Kidney (tissue), 14 donors: ENCODE results near the gene CTNNAL1. TPM values are rescaled to one million over a fixed set of nuclear protein-coding genes. Genes with fewer than 3 reads are reported as not detected.

Experiments
- DNase-seq, 5 donors: peaks; one replicate each; pipeline ENCODE4 v3.0.0-alpha.2; 2013 to 2020
- FAIRE-seq: peaks from 2 replicates; lab custom pipeline; 2012; peaks lifted over from hg19 to GRCh38; lab: Jason Lieb, UNC
- H3K27ac ChIP-seq, 2 donors: one replicate each; pipeline ENCODE4 v1.7.0; 2013; ENCODE audit warnings: low read depth in 2 of 2, low read length in 2 of 2, inconsistent platforms in 1 of 2
- H3K27me3 ChIP-seq: one replicate; pipeline ENCODE4 v1.7.1; 2013; ENCODE audit warnings: low read length, inconsistent platforms; ENCODE audit not compliant: control insufficient read depth, insufficient read depth
- H3K36me3 ChIP-seq, 3 donors: one replicate each; pipeline versions ENCODE4 v1.7.0 to v1.7.1; 2013; ENCODE audit warnings: low read length in 3 of 3, control low read depth in 1 of 3, inconsistent platforms in 1 of 3; ENCODE audit not compliant: insufficient read depth in 3 of 3, control insufficient read depth in 2 of 3
- H3K4me1 ChIP-seq, 3 donors: one replicate each; pipeline versions ENCODE4 v1.7.0 to v1.7.1; 2013; ENCODE audit warnings: low read length in 3 of 3, inconsistent platforms in 1 of 3, low read depth in 1 of 3; ENCODE audit not compliant: control insufficient read depth in 2 of 3, insufficient read depth in 2 of 3
- H3K4me3 ChIP-seq, 3 donors: one replicate each; pipeline versions ENCODE4 v1.7.0 to v1.8.1; 2013; ENCODE audit warnings: low read length in 3 of 3, control low read depth in 1 of 3, inconsistent platforms in 1 of 3
- H3K9ac ChIP-seq, 3 donors: one replicate each; pipeline versions ENCODE4 v1.7.0 to v1.7.1; 2013; ENCODE audit warnings: low read length in 3 of 3, control low read depth in 1 of 3, inconsistent platforms in 1 of 3
- H3K9me3 ChIP-seq, 3 donors: one replicate each; pipeline versions ENCODE4 v1.7.0 to v1.7.1; 2013; ENCODE audit warnings: low read length in 3 of 3, control low read depth in 1 of 3, inconsistent platforms in 1 of 3; ENCODE audit not compliant: control insufficient read depth in 2 of 3, insufficient read depth in 1 of 3
- CTCF ChIP-seq: IDR thresholded peaks from 3 replicates; pipeline ENCODE4 v1.5.1; 2012; ENCODE audit warnings: mild to moderate bottlenecking, moderate library complexity, borderline replicate concordance; ENCODE audit not compliant: insufficient read depth; ENCODE audit errors: extremely low read depth
- intact Hi-C: fragments of 100-400 bp; cut with DNase I; formaldehyde crosslinking; loops from one replicate; pipeline ENCODE4 v1.11.1; 2022
- polyA plus RNA-seq: library from polyadenylated mRNA; stranded (reverse); fragments of 350-450 nt; fragmentation: Illumina TruSeq; extraction: RNeasy Lipid Tissue Mini Kit (QIAGEN cat#74804); gene quantifications from one replicate; pipeline ENCODE4 v1.2.3, GENCODE V29; 2014; ENCODE audit warnings: low read depth, low replicate concordance; ENCODE audit not compliant: insufficient read depth
- total RNA-seq: library from RNA; stranded (reverse); fragmentation: NEBNext Ultra II Directional; extraction: Animal tissue kit (Norgen Biotek cat#: 25700); gene quantifications from one replicate; pipeline ENCODE4 v1.2.1, GENCODE V29; 2021
- donor health status: control.
- donor health status: control.
- donor health status: control.
- donor health status: control.
- donor health status: control.
- donor health status: DM: yes; HTN: yes; CAD: no.
- donor health status: Normal renal cell carcinoma (clear cell type).

CTNNAL1 gene
- total and polyA plus RNA-seq, 2 donors from 2014 or later = 38.6 to 54.8 TPM

GRCh38 chr9:109017493-109017892, 4.2 kb upstream of the CTNNAL1 start:
- Histone ChIP-seq H3K27me3 (no peaks in the 10 kb centered on the region), H3K9me3 (no peaks in the 10 kb centered on the region), H3K4me3 (no peak overlapping the region), H3K27ac (peak overlapping the region in 1 of 2 donors; percentile 17), H3K9ac (no peak overlapping the region), H3K36me3 (peaks cover 0 to 4% (median 2%) of the 10 kb centered on the region in 3 donors), H3K4me1 (peaks cover 4 to 30% (median 11%) of the 10 kb centered on the region in 3 donors)
- intact Hi-C loops = no loop called here
- no peak for TF ChIP-seq CTCF
- FAIRE-seq (no peak), DNase-seq (no peak)

GRCh38 chr9:109017061-109017460, 3.8 kb upstream of the CTNNAL1 start:
- intact Hi-C loops = no loop called here
- FAIRE-seq (no peak), DNase-seq (peak in 1 of 5 donors; percentile 14)
- H3K4me3 ChIP-seq = no peak overlapping the region
- H3K9me3 ChIP-seq = no peaks in the 10 kb centered on the region
- H3K27ac ChIP-seq = peak overlapping the region; percentile 7 to 10
- H3K27me3 ChIP-seq = no peaks in the 10 kb centered on the region
- no peak overlapping the region for H3K9ac ChIP-seq
- TF ChIP-seq CTCF = no peak
- H3K4me1 ChIP-seq = peaks cover 4 to 30% (median 14%) of the 10 kb centered on the region in 3 donors
- H3K36me3 ChIP-seq = peaks cover 0 to 4% (median 2%) of the 10 kb centered on the region in 3 donors

GRCh38 chr9:109016132-109016531, 2.8 kb upstream of the CTNNAL1 start:
- peak in 3 of 5 donors; percentile 26 to 85 (median 83) for DNase-seq
- TF ChIP-seq CTCF = no peak

More at GRCh38 chr9:109016132-109016531, 2.8 kb upstream of the CTNNAL1 start:
- Histone ChIP-seq H3K9ac (no peak overlapping the region), H3K9me3 (no peaks in the 10 kb centered on the region), H3K4me3 (no peak overlapping the region), H3K27ac (peak overlapping the region in 1 of 2 donors; percentile 38), H3K36me3 (peaks cover 0 to 4% (median 2%) of the 10 kb centered on the region in 3 donors), H3K4me1 (peaks cover 6 to 33% (median 20%) of the 10 kb centered on the region in 3 donors), H3K27me3 (no peaks in the 10 kb centered on the region)
- intact Hi-C loops = no loop called here
- no peak for FAIRE-seq
